Anterior cingulate cortex (tissue), 58 donors: ENCODE results near the gene SERPINB12.

ENCODE experiments used
- DNase-seq, 58 donors: peaks; one replicate each; lab custom pipeline; 2025; lab: John Stamatoyannopoulos, UW

Gene SERPINB12, protein sequence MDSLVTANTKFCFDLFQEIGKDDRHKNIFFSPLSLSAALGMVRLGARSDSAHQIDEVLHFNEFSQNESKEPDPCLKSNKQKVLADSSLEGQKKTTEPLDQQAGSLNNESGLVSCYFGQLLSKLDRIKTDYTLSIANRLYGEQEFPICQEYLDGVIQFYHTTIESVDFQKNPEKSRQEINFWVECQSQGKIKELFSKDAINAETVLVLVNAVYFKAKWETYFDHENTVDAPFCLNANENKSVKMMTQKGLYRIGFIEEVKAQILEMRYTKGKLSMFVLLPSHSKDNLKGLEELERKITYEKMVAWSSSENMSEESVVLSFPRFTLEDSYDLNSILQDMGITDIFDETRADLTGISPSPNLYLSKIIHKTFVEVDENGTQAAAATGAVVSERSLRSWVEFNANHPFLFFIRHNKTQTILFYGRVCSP

GRCh38 chr18:63542069-63542468 is at the start of gene SERPINB12:
SERPINB12 (plus strand) TSS chr18:63542369; CDS start chr18:63556160, 13,791 bp downstream.
- no peak for DNase-seq

- no peak for DNase-seq
Measured at GRCh38 chr18:63492851-63493250, 49.3 kb upstream of the SERPINB12 start.

- no peak for DNase-seq
Measured at GRCh38 chr18:63495675-63496074, 46.5 kb upstream of the SERPINB12 start.

DNA sequence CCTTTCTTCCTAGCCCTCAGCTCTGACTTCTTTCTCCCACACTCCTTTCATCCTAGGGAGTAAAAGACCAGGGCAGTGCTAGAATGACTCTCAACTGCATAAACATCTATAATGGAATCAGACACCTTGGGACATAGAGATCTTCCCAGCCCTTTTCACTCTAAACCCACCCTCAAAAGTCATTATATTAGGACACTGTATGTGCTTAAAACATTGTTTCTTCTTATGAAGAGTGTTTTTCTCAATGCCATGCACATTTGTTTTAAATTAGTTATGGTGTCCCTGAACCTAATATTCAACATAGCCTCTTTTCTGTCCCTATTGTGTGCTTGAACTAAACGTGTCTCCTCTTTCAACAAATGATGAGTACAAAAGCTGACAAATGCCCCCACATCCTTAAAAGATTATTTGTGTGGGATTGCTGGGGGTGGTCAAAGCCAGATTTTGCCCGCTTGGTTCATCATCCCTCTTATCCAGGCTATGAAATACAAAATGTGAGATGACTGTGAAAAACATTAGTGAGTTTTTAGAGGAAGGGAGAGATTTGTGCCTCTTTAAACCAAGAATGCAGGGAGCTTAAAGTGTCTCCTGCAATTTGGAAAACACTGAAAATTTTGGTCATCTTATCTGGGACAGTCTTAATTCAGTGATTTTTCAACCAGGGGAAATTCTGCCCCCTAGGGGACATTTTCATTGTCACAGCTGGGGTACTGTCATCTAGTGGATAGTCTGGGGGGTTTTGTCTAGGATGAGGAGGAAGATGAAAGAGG is 36.4 kb upstream of the SERPINB12 start:
- no peak for DNase-seq

DNA sequence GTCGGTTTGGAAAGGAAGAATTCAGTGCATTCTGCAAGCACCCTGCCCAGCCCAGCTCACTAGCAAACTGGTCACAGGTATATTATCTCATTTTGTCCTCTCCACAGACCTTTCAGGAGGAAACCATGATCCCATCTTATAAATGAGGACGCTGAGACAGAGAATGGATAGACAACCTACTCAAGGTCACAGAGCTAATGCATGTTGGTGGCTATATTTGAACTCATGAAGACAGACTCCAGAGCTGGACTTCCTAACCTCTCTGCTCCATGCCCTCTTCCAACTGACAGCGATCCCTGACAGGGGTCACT is 35.9 kb upstream of the SERPINB12 start:
- DNase-seq = no peak

- no peak for DNase-seq
Measured at GRCh38 chr18:63508596-63508995, 33.6 kb upstream of the SERPINB12 start.

DNA sequence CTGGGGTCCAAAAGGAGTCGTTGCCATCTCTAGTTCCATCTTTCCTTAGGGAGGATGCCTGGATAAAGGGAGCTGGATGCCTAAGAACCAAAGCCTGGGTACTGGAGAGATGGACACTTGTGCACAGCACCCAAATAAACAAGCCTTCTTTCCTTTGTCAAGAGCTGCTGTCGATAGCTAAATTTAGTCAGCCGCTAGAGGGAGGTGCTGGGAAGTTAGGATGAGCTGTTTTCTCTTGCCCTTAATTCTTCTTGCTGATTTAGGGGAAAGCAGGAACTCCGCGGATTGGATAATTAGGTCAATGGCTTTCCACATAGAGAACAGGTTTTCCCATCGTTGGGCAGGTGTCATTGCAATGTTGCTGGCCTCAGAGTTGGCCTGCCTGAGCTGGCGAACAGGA is 30.9 kb upstream of the SERPINB12 start:
- DNase-seq = peak in 9 of 58 donors; percentile 1 to 13 (median 2)

DNA sequence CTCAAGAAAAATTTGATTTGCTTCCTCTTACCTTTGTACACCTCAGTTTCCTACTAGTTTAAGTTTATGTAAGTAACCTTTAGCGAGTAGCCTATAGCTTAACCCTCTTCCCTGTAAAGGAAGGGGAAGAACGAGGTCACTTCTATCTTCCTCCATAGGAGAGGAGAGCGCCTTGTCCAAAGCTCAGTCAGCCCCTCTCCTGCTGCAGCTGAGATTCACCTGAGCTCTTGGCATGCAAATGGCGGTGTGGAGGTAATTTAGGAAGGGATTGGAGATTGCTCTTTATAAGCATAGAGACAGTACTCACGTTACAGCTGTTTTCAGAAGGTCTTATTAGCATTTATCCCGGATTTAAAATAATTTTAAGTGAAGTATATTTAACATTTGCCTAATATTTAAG is 27.8 kb upstream of the SERPINB12 start:
- DNase-seq = no peak

GRCh38 chr18:63514888-63515678 is 27.1 kb upstream of the SERPINB12 start:
- DNase-seq = no peak

DNA sequence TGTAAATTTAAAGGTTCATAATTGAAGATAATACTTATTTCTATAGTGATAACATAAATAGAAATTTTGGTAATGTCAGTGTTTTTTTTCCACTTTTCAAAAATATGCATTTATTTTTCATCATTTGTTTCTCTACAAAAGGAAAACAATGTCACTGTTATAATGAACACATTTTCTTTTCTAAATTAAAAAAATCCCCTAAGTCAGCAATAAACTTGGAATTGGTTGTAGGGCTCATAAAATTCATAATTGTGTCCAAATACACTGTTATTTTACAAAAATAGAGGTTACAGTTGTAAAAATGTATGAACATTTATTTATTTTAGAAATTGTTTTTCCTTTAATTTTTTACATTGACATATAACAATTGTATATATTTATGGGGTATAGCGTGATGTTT is 26.4 kb upstream of the SERPINB12 start:
- no peak for DNase-seq

DNA sequence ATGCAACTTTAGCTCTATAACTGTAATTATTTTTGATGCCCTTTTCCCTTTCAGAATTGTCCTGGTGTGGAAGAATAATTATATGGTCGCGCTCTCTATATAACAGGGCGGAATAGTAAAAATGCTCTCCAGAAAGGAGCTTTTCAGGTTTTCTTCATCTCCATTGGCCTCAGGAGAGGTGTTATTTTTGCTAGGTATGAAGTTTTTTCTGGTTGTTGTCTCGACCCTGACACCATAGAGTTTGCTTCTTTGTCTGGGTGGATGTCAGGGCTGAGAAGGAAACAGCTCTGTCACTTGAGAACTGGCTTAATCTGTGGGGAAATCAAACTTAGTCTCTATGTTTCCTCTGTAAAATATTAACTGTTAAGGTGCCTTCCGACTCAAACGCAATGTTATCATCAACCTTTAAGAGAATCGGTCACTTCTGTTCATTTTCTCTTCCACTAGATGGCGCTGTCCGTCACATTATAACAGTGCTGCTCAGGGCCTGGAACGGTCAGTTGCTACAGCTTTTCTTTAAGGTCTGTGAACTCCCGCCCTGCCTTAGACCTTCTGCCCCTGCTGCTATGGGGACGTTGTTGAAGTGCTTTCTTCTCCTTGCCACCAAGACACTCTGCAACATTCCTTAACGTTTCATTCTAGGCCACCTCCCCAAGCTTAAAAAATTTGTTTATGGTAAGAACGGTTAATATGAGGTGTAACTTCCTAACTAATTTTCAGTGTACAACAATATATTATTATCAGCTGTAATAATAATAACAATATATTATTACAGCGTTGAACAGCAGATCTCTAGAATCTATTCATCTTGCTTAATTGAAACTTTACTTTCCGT is 23.8 kb upstream of the SERPINB12 start:
- peak in 41 of 58 donors; percentile 1 to 68 (median 20) for DNase-seq

- no peak for DNase-seq
Measured at GRCh38 chr18:63520053-63520685, 22.0 kb upstream of the SERPINB12 start.

GRCh38 chr18:63523660-63524059 is 18.5 kb upstream of the SERPINB12 start:
- no peak for DNase-seq

DNA sequence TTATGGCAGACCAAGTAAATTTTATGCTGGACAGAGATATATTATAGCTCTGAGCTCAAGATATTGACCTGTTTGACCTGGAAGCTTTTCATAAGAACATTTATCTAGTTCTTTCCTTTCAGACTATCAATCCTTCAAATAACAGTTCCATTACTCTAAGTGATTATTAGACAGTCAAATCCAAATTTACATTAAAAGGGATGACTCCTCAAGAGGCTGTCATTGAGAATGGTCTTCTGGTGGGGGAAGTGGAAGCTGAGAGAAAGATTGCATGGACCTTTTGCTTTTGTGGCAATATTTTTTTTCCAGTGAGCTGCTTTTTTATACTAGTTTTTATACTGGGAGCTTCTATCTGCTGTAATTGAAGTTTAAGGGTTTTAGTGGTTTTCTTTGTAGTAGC is 14.9 kb upstream of the SERPINB12 start:
- DNase-seq = no peak

- peak in 1 of 58 donors; percentile 6 for DNase-seq
Measured at GRCh38 chr18:63528863-63529492, 13.2 kb upstream of the SERPINB12 start.

GRCh38 chr18:63532471-63532870 is 9.7 kb upstream of the SERPINB12 start:
- no peak for DNase-seq

GRCh38 chr18:63534615-63535014 is 7.6 kb upstream of the SERPINB12 start:
- no peak for DNase-seq

- no peak for DNase-seq
Measured at GRCh38 chr18:63539904-63540510, 2.2 kb upstream of the SERPINB12 start.

DNA sequence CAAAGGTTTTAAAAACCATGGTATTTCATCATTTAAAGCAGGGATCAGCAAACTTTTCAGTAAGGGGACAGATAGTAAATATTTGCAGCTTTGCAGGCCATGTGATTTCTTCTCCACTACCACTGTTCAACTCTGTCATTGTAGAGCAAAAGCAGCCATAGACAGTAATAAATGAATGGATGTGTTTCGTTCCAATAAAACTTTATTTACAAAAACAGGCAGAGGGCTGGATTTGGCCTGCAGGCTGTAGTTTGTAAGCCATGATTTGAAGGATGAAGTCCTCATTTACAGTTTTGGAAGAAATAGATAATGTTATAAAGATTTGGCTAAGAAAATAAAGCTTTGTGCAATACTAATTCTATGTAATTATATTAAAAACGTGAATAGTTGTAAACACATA is 1.8 kb downstream of the SERPINB12 start:
- no peak for DNase-seq
